ENCODE data around the gene TMEM234. TPM values are rescaled to one million over a fixed set of nuclear protein-coding genes. Genes with fewer than 3 reads are reported as not detected.

The TMEM234 gene
- total and polyA plus RNA-seq, 2 of the 13 experiments (the other 11 are each of a cell fraction or from before 2014, with no cell fraction given) = 6.1 to 9.0 TPM

DNA sequence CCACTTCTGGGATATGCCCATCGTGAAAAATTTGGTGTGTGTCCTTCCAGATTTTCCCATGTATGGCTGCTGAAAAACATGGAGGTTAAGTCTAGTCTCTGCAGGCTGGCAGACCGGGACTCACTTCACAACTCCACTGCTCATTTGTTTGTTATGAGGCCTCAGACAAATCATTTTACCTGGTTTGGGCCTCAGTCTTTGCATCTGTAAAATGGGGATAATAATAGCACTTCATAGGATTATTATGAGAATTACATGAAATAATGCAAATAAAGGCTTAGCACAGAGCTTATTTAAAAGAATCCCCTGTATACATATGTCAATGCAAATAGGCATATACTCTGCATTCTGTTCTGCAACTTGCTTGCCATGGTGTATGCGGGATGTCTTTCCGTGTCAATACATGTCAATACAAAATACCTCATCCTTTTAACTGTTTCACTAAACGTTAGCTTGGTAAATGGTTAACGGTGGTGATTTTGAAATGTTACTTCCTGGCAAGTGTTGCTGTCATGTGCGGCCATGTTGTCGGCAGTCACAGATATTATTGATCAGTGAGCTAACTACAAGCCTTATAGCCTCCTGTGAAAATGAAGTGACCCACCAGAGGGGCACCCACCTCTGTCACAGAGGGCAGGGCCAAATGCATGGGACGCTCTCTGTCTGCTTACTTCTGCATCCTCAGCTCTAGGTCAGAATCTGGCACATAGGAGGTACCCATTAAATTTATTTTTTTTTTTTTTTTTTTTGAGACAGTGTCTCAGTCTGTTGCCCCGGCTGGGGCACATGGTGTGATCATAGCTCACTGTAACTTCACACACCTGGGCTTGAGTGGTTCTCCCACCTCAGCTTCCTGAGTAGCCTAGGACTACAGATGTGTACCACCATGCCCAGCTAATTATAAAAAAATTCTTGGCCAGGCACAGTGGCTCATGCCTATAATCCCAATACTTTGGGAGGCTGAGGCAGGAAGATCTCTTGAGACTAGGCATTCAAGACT is 33.2 kb upstream of the TMEM234 start:
- DNase-seq (ENCODE audit: low spot score) = peak; percentile 75
- Histone ChIP-seq H3K4me1 (ENCODE audit: insufficient read depth, low read length) (peaks cover 75% of the 10 kb centered on the region), H3K79me2 (ENCODE audit: insufficient read depth, low read length) (no peaks in the 10 kb centered on the region), H3K27me3 (ENCODE audit: control insufficient read depth in 1 of 2, insufficient read depth in 2 of 2, low read length in 2 of 2) (no peaks in the 10 kb centered on the region), H3K9me3 (ENCODE audit: low read length) (no peaks in the 10 kb centered on the region), H3K4me2 (ENCODE audit: low read depth, low read length) (peak overlapping the region; percentile 65), H3K27ac (ENCODE audit: extremely low read length, insufficient read depth, low read length) (no peak overlapping the region), H2AFZ (ENCODE audit: low read length) (no peak overlapping the region), H4K20me1 (ENCODE audit: insufficient read depth, low read length) (no peaks in the 10 kb centered on the region), H3K4me3 (replicated peaks in 1 of 3; ENCODE audit: insufficient read depth in 1 of 3, low read depth in 2 of 3, low read length in 3 of 3) (peak overlapping the region in 1 of 3 experiments; percentile 35; a peak in 1 of 6 replicates), H3K9ac (ENCODE audit: insufficient read depth, low read depth, low read length) (no peak overlapping the region), H3K36me3 (replicated peaks in 1 of 2; ENCODE audit: control insufficient read depth in 1 of 2, insufficient read depth in 2 of 2, low read length in 2 of 2) (no peaks in the 10 kb centered on the region)
- no peak for FAIRE-seq
- peak; percentile 33; the same call in 2 of the 3 replicates for ATAC-seq
- POLR2A ChIA-PET = interaction anchor here (0.6 to 2.2 kb wide), 17 partner anchors 10 to 139 kb away, joined by 3 to 17 read pairs (median 4); partner anchors contain the start of genes BSDC1, HDAC1 and MARCKSL1
- 20% methylated on average over 10 of the region's 10 CpGs for WGBS (ENCODE audit: low lambda C conversion rate)
- in situ Hi-C loops (cut with HindIII; ENCODE audit: extremely low pct_ligation_motif_present, low pct_unique_long_range_greater_than_20kb) = no loop called here
- BruUV-seq (replicated peaks) = no TSS peak
- intact Hi-C loops (cut with micrococcal nuclease; ENCODE audit: unreplicated experiment) = no loop called here
- CTCF ChIA-PET (ENCODE audit: low intra/inter-chr PET ratio, low total read pairs) = no interaction called here
- TF ChIP-seq SP4 (CRISPR knock-in tag; IDR thresholded peaks at IDR 0.05) = no peak
- peak; percentile 53; the same call in 1 of the 2 replicates for TF ChIP-seq FOSL2 (CRISPR knock-in tag; IDR thresholded peaks at IDR 0.05)
- TF ChIP-seq, protein P1, sequence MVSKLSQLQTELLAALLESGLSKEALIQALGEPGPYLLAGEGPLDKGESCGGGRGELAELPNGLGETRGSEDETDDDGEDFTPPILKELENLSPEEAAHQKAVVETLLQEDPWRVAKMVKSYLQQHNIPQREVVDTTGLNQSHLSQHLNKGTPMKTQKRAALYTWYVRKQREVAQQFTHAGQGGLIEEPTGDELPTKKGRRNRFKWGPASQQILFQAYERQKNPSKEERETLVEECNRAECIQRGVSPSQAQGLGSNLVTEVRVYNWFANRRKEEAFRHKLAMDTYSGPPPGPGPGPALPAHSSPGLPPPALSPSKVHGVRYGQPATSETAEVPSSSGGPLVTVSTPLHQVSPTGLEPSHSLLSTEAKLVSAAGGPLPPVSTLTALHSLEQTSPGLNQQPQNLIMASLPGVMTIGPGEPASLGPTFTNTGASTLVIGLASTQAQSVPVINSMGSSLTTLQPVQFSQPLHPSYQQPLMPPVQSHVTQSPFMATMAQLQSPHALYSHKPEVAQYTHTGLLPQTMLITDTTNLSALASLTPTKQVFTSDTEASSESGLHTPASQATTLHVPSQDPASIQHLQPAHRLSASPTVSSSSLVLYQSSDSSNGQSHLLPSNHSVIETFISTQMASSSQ (IDR thresholded peaks at IDR 0.05; ENCODE audit: low read depth) = peak; percentile 82
- TF ChIP-seq, protein P1 (CRISPR knock-in tag; IDR thresholded peaks at IDR 0.05; ENCODE audit: borderline replicate concordance) = peak; percentile 43; the same call in 1 of the 2 replicates
- peak; percentile 26; the same call in 1 of the 2 replicates for TF ChIP-seq ZNF317 (CRISPR knock-in tag; IDR thresholded peaks at IDR 0.05)
- 0 out of 2 replicates have a peak, but pooled peaks have one; percentile 30 for TF ChIP-seq ZMYM2 (CRISPR knock-in tag; IDR thresholded peaks at IDR 0.05)
- 0 out of 2 replicates have a peak, but pooled peaks have one; percentile 49 for TF ChIP-seq SAP130 (CRISPR knock-in tag; IDR thresholded peaks at IDR 0.05; ENCODE audit: low read depth)
- TF ChIP-seq, protein P2, sequence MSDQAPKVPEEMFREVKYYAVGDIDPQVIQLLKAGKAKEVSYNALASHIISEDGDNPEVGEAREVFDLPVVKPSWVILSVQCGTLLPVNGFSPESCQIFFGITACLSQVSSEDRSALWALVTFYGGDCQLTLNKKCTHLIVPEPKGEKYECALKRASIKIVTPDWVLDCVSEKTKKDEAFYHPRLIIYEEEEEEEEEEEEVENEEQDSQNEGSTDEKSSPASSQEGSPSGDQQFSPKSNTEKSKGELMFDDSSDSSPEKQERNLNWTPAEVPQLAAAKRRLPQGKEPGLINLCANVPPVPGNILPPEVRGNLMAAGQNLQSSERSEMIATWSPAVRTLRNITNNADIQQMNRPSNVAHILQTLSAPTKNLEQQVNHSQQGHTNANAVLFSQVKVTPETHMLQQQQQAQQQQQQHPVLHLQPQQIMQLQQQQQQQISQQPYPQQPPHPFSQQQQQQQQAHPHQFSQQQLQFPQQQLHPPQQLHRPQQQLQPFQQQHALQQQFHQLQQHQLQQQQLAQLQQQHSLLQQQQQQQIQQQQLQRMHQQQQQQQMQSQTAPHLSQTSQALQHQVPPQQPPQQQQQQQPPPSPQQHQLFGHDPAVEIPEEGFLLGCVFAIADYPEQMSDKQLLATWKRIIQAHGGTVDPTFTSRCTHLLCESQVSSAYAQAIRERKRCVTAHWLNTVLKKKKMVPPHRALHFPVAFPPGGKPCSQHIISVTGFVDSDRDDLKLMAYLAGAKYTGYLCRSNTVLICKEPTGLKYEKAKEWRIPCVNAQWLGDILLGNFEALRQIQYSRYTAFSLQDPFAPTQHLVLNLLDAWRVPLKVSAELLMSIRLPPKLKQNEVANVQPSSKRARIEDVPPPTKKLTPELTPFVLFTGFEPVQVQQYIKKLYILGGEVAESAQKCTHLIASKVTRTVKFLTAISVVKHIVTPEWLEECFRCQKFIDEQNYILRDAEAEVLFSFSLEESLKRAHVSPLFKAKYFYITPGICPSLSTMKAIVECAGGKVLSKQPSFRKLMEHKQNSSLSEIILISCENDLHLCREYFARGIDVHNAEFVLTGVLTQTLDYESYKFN (CRISPR knock-in tag; conservative IDR thresholded peaks at IDR 0.05) = peak; percentile 69
- peak; percentile 49; the same call in 1 of the 2 replicates for TF ChIP-seq KAT2B (IDR thresholded peaks at IDR 0.05; ENCODE audit: borderline replicate concordance, low read depth, low read length)
